GM19452 (cell line): ENCODE data around the gene FBXL7.

Experiments used
- ATAC-seq: cut with Tn5 transposase; IDR thresholded peaks from one replicate; pipeline ENCODE4 v1.9.1; 2021; ENCODE audit not compliant: unreplicated experiment

The FBXL7 gene

DNA sequence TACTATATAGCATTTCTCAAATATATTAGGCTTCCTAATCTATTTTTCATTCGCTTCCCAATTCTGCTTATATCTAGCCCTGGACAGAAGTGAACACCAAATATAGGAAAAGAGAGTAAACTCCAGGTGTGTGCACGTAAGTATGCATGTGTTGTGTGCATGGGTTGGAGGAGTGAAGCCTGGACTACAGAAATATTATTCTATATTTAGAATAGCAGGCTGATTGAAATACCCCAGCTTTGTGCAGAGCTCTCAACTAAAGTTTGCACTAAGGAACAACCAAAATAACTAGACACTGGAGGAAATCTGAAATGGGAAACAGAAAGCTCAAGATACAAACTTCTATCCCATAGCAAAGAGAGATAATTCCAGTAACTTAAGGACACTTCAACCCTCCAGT lies 480.9 kb downstream of the FBXL7 start:
- no peak for ATAC-seq

DNA sequence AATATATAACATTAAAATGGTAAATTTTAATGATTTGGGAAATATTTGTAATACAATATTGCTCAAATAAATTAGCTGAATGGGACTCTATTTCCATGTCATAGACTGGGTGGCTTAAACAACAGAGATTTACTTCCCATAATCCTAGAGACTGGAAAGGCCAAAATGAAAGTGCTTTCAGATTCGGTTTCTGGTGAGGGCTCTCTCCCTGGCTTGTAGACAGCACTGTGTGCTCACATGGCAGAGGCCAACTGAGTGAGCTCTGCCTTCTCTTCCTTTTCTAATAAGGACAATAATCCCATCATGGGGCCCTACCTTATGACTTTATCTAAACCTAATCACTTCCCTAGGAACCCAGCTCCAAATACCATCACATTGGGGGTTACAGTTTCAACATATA lies 483.4 kb downstream of the FBXL7 start:
- ATAC-seq = no peak
